CD4-positive, CD25-positive, alpha-beta regulatory T cell (primary cell): ENCODE measurements around the gene DCBLD1. TPM values are rescaled to one million over a fixed set of nuclear protein-coding genes. Genes with fewer than 3 reads are reported as not detected.
A peak's percentile ranks its signal among the peaks of the same experiment; 100 is the strongest.

ENCODE experiments used
- ATAC-seq, 2 donors: fragments of 150-1000 bp; cut with Tn5 transposase; one replicate each; pipeline ENCODE4 v1.10.0; 2021; ENCODE audit warnings: low read depth in 2 of 2, moderate number of reproducible peaks in 2 of 2, moderate library complexity in 1 of 2
- DNase-seq, 3 donors: peaks; one replicate each; pipeline versions ENCODE4 v3.0.0 to v3.0.0-alpha.2; 2012 to 2022; ENCODE audit warnings: mixed read lengths in 1 of 3
- H3K27ac ChIP-seq: one replicate; pipeline ENCODE4 v1.7.0; 2013; ENCODE audit warnings: mild to moderate bottlenecking, low read length; ENCODE audit not compliant: insufficient read depth, poor library complexity, severe bottlenecking
- H3K27me3 ChIP-seq: one replicate; pipeline ENCODE4 v1.7.0; 2013; ENCODE audit warnings: low read length; ENCODE audit not compliant: control insufficient read depth, insufficient read depth
- H3K36me3 ChIP-seq: one replicate; pipeline ENCODE4 v1.7.0; 2013; ENCODE audit warnings: mild to moderate bottlenecking, low read length, moderate library complexity; ENCODE audit not compliant: control insufficient read depth, insufficient read depth
- H3K4me1 ChIP-seq: 2 replicates; pipeline ENCODE4 v1.7.0; 2013; ENCODE audit warnings: mild to moderate bottlenecking, low read length; ENCODE audit not compliant: insufficient read depth, control insufficient read depth, poor library complexity, severe bottlenecking
- H3K4me3 ChIP-seq: one replicate; pipeline ENCODE4 v1.7.0; 2013; ENCODE audit warnings: low read depth, mild to moderate bottlenecking, low read length, moderate library complexity
- H3K9me3 ChIP-seq, 2 experiments: 1 replicate in 1 of 2; 2 replicates in 1 of 2; pipeline ENCODE4 v1.7.0; 2013; ENCODE audit warnings: low read length in 2 of 2, mild to moderate bottlenecking in 1 of 2, moderate library complexity in 1 of 2; ENCODE audit not compliant: control insufficient read depth in 2 of 2
- H3K27ac Mint-ChIP-seq, 3 donors: one replicate each; pipeline ENCODE4 v1.8.0; 2020 to 2022; ENCODE audit warnings: mild to moderate bottlenecking in 3 of 3, mixed read lengths in 3 of 3, moderate library complexity in 2 of 3
- H3K27me3 Mint-ChIP-seq: one replicate; pipeline ENCODE4 v1.8.0; 2022; ENCODE audit warnings: mild to moderate bottlenecking, mixed read lengths
- H3K36me3 Mint-ChIP-seq: one replicate; pipeline ENCODE4 v1.8.0; 2020; ENCODE audit warnings: mixed read lengths
- H3K4me1 Mint-ChIP-seq, 4 donors: one replicate each; pipeline ENCODE4 v1.8.0; 2020 to 2022; ENCODE audit warnings: mixed read lengths in 4 of 4, mild to moderate bottlenecking in 1 of 4
- H3K4me3 Mint-ChIP-seq, 4 donors: one replicate each; pipeline ENCODE4 v1.8.0; 2020 to 2022; ENCODE audit warnings: mild to moderate bottlenecking in 4 of 4, mixed read lengths in 4 of 4, moderate library complexity in 3 of 4
- H3K9me3 Mint-ChIP-seq, 7 donors: one replicate each; pipeline ENCODE4 v1.8.0; 2020 to 2022; ENCODE audit warnings: mixed read lengths in 7 of 7, mild to moderate bottlenecking in 3 of 7, moderate library complexity in 2 of 7
- polyA plus RNA-seq, 4 donors: library from polyadenylated mRNA; unstranded; fragments of 300-500 nt; fragmentation: Illumina TruSeq; gene quantifications; one replicate each; pipeline ENCODE4 v1.2.3, GENCODE V29; 2021
- total RNA-seq: library from RNA; stranded (reverse); gene quantifications from one replicate; pipeline ENCODE4 v1.2.3, GENCODE V29; 2022

The DCBLD1 gene
- total and polyA plus RNA-seq, 5 donors from 2014 or later = 1.3 to 5.5 (median 3.1) TPM

DNA sequence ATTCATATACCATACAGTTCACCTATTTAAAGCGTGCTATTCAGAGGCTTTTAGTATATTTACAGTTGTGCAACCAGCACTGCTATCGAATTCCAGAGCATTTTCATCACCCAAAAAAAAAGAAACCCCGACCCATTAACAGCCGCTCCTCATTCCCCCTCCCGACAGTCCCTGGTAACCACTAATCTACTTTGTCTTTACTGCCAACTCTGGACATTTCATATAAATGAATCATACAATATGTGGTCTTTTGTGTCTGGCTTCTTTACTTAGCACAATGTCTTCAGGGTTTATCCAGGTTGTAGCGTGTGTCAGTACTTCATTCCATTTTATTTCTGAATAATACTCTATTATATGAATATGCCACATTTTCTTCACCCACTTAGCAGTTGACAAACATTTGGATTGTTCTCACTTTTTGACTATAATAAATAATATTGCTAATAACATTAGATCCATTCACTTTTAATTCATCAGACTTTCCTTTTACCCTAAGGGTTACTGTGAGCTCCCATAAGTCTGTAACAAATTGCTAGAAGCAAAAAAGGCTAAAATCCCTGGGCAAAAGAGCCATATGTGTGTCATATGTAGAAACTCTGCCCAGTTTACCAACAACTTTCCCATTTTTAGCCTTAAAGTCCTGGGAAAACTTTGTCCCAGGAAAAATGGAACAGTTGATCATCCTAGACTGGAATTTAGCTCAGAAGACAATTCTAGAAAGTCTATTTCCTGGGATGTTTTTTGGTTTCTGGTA is 33.6 kb upstream of the DCBLD1 start:
- no peaks in the 10 kb centered on the region for H3K4me1 ChIP-seq
- DNase-seq (no peak), ATAC-seq (no peak)
- H3K9me3 Mint-ChIP-seq = no peaks in the 10 kb centered on the region
- H3K27ac Mint-ChIP-seq = no peak overlapping the region
- H3K36me3 ChIP-seq = no peaks in the 10 kb centered on the region
- no peak overlapping the region for H3K4me3 Mint-ChIP-seq
- H3K9me3 ChIP-seq = no peaks in the 10 kb centered on the region
- no peaks in the 10 kb centered on the region for H3K36me3 Mint-ChIP-seq
- peaks cover 4% of the 10 kb centered on the region for H3K27me3 ChIP-seq
- peaks cover 67% of the 10 kb centered on the region for H3K27me3 Mint-ChIP-seq
- no peaks in the 10 kb centered on the region for H3K4me1 Mint-ChIP-seq
- no peak overlapping the region for H3K4me3 ChIP-seq
- no peak overlapping the region for H3K27ac ChIP-seq

DNA sequence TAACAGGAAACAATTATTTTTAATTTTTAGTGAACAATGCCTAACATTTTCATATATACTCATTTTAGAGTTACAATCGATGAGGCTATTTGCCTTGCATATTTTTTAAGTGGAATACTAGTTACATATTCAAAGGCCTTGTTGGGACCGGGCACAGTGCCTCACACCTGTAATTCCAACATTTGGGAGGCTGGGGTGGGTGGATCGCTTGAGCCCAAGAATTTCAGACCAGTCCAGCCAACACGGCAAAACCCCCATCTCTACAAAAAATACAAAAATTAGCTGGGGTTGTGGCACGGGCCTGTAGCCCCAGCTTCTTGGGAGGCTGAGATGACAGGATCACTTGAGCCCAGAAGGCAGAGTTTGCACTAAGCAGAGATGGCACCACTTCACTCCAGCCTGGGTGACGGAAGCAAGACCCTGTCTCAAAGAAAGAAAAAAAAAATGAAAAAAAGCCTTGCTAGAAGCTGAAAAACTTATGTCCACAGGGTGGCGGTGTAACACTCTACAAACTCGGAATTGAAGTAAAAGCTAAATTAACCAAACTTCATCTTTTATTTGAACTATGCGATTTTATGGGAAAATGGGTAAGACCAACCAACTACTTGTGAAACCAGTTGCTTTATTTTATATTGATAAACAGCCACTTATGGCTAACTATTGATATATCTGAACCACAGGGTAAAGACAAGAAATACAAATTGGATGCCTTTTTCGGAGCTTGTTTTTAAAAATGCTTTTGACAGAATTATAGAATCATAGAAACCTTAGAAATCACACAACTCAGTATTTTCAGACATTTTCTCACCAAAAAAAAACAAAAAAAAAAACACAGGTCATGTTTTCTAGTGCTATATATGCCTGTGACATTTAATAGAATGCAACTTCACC is 32.7 kb upstream of the DCBLD1 start:
- ATAC-seq = no peak
- H3K27me3 Mint-ChIP-seq = peaks cover 69% of the 10 kb centered on the region
- H3K4me3 Mint-ChIP-seq = no peak overlapping the region
- H3K9me3 ChIP-seq = no peaks in the 10 kb centered on the region
- H3K27ac ChIP-seq = no peak overlapping the region
- DNase-seq = peak; percentile 32 to 79 (median 68)
- H3K4me3 ChIP-seq = no peak overlapping the region
- H3K36me3 ChIP-seq = no peaks in the 10 kb centered on the region
- no peaks in the 10 kb centered on the region for H3K9me3 Mint-ChIP-seq
- H3K4me1 Mint-ChIP-seq = no peaks in the 10 kb centered on the region
- H3K27ac Mint-ChIP-seq = no peak overlapping the region
- no peaks in the 10 kb centered on the region for H3K4me1 ChIP-seq
- H3K27me3 ChIP-seq = peaks cover 4% of the 10 kb centered on the region
- no peaks in the 10 kb centered on the region for H3K36me3 Mint-ChIP-seq

DNA sequence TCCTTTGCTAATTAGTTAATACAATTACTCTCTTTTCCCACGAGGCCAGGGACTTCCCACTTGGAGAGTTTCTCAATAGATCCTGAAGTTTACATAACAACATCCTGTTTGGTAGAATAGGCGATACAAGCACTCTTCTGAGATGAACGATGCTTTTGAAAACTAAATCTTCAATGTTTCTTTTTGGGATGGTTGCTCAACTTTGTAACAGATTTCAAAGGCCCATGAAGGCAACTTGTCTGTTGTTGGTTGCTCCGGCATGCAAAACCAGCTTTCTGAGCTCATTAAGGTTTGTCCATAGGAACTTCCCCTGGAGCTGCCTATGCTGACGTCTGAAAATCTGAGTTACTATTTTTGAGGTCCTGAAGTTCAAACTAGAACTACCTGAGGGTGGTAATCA is 30.8 kb upstream of the DCBLD1 start:
- ATAC-seq = no peak
- no peaks in the 10 kb centered on the region for H3K4me1 Mint-ChIP-seq

DNA sequence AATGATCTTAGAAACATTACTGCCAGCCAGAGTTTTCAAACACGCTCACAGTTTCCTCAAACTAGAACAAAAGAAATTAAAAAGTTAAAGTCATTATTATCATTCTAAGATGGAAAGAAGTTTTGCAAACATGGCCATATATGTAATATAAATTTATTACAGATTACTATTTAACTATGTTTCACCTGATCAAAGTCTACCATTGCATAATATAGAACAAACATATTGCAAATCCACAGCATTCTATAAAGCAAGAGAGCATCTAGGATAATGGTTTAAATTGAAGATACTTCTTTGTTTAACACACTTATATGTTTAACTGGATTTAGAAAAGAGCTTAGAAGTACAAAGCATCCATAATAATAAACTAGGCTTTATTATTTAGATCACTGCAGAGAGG is 26.2 kb upstream of the DCBLD1 start:
- Mint-ChIP-seq H3K9me3 (no peaks in the 10 kb centered on the region), H3K27me3 (peaks cover 46% of the 10 kb centered on the region), H3K4me3 (no peak overlapping the region), H3K4me1 (no peaks in the 10 kb centered on the region), H3K27ac (no peak overlapping the region), H3K36me3 (no peaks in the 10 kb centered on the region)
- Histone ChIP-seq H3K27me3 (peaks cover 4% of the 10 kb centered on the region), H3K27ac (no peak overlapping the region), H3K36me3 (no peaks in the 10 kb centered on the region), H3K4me3 (no peak overlapping the region), H3K4me1 (no peaks in the 10 kb centered on the region), H3K9me3 (no peaks in the 10 kb centered on the region)
- ATAC-seq (no peak), DNase-seq (no peak)

More for the DNA sequence above, 30.8 kb upstream of the DCBLD1 start:
- Mint-ChIP-seq H3K27me3 (peaks cover 61% of the 10 kb centered on the region), H3K9me3 (no peaks in the 10 kb centered on the region), H3K27ac (no peak overlapping the region), H3K4me3 (no peak overlapping the region), H3K36me3 (no peaks in the 10 kb centered on the region)
- no peak overlapping the region for H3K4me3 ChIP-seq
- H3K9me3 ChIP-seq = no peaks in the 10 kb centered on the region
- no peak overlapping the region for H3K27ac ChIP-seq
- peaks cover 4% of the 10 kb centered on the region for H3K27me3 ChIP-seq
- no peak for DNase-seq
- H3K36me3 ChIP-seq = no peaks in the 10 kb centered on the region
- H3K4me1 ChIP-seq = no peaks in the 10 kb centered on the region

DNA sequence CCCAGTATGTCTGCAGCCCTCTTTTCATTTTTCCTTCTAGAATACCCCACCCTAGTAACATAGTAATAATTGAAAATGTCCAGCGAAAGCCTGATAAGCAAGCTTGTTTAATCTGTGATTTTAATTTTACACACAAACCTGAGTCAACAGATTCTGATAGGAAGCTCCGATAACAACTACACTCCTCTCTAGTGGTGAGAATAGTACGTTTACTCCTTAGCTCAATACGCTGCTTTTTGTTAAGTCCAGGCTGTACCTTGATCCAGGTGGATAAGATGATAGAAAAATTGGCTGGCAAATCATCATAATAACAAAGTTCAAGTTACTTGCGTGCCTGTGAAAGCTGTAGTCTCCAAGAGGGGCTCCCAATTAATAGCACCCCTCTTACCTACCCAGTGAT is 25.5 kb upstream of the DCBLD1 start:
- ATAC-seq (no peak), DNase-seq (no peak)
- Mint-ChIP-seq H3K27me3 (peaks cover 43% of the 10 kb centered on the region), H3K4me1 (no peaks in the 10 kb centered on the region), H3K9me3 (no peaks in the 10 kb centered on the region), H3K27ac (no peak overlapping the region), H3K4me3 (no peak overlapping the region), H3K36me3 (no peaks in the 10 kb centered on the region)
- H3K27me3 ChIP-seq = peaks cover 4% of the 10 kb centered on the region
- no peaks in the 10 kb centered on the region for H3K4me1 ChIP-seq
- H3K9me3 ChIP-seq = no peaks in the 10 kb centered on the region
- H3K27ac ChIP-seq = no peak overlapping the region
- H3K4me3 ChIP-seq = no peak overlapping the region
- H3K36me3 ChIP-seq = no peaks in the 10 kb centered on the region

DNA sequence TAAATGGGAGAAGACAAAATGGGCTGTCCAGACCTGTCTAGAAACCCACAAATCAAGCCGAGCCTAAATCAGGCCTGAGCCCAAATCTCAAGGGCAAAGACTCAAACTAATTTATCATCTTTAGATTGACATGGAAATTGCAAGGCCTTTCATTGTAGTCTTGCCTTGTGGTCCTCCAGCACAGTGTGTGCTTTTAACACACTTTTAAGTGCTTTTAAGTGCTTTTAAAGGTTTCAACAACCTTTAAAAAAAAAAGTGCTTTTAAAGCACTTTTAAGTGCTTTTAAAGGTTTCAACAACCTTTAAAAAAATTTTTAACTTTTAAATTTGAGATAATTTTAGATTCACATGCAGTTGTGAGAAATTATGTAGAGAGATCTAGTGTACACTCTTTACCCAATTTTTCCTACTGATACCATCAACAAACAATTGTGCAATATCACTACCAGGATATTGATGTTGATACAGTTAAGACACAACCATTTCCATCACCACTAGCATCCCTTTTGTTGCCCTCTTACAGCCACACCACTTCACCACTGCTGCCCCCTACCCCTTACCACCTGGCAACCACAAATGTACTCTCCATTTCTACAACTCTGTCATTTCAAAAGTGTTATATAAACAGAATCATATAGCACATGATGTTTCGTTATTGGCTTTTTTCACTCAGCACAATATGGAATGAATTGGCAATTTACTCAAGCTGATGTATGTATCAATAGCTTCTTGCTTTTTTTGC is 23.1 kb upstream of the DCBLD1 start:
- Histone ChIP-seq H3K27ac (no peak overlapping the region), H3K9me3 (no peaks in the 10 kb centered on the region), H3K27me3 (peaks cover 4% of the 10 kb centered on the region), H3K4me3 (no peak overlapping the region), H3K36me3 (no peaks in the 10 kb centered on the region), H3K4me1 (no peaks in the 10 kb centered on the region)
- DNase-seq (no peak), ATAC-seq (no peak)
- Mint-ChIP-seq H3K36me3 (no peaks in the 10 kb centered on the region), H3K4me1 (no peaks in the 10 kb centered on the region), H3K9me3 (no peaks in the 10 kb centered on the region), H3K4me3 (no peak overlapping the region), H3K27ac (peak overlapping the region in 1 of 3 donors; percentile 11), H3K27me3 (peaks cover 43% of the 10 kb centered on the region)

DNA sequence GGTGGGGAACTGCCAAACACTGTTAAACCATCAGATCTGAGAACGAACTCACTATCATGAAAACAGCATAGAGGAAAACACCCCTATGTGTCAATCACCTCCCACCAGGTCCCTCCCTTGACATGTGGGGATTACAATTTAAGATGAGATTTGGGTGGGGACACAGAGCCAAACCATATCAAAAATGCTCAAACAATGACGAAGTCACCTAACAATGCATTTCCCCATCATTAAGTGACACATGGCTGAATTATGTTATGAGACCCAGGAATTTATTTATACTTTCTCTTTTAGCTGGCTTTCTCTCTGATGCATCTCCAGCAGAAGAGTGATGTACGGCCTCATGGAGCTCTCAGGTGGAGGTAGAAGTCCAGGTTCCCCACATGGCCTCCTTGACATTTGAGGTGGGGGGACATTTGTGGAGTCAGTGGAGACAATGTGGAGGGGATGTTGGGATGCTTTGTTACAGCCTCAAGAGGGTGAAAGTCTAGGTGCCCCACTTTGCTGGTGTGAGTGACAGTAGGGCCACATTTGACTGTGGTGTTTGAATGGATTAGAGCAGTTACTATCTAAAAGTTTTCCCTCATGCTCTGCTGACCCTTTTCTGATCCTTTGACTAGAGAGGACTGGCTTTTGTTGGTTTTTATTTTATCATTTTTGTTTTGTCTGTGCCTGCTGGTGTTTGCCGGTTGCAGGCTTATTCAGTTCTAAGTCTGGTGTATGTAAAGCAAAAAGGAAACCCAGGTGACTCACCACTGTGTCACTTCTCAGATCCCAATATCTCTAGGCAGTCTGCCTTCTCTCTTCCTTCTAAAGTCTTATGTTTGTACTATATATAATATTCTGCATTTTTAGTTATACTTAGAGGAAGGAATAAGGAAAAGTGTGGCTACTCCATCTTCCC is 18.5 kb upstream of the DCBLD1 start:
- peaks cover 0 to 1% (median 0%) of the 10 kb centered on the region in 7 donors for H3K9me3 Mint-ChIP-seq
- Histone ChIP-seq H3K27ac (no peak overlapping the region), H3K4me1 (no peaks in the 10 kb centered on the region), H3K36me3 (no peaks in the 10 kb centered on the region), H3K27me3 (peaks cover 8% of the 10 kb centered on the region), H3K9me3 (no peaks in the 10 kb centered on the region), H3K4me3 (no peak overlapping the region)
- no peaks in the 10 kb centered on the region for H3K36me3 Mint-ChIP-seq
- peak in 1 of 2 donors; percentile 77 for ATAC-seq
- H3K4me1 Mint-ChIP-seq = no peaks in the 10 kb centered on the region
- peak overlapping the region in 1 of 3 donors; percentile 57 for H3K27ac Mint-ChIP-seq
- H3K4me3 Mint-ChIP-seq = no peak overlapping the region
- DNase-seq = peak in 1 of 3 donors; percentile 13
- H3K27me3 Mint-ChIP-seq = peaks cover 24% of the 10 kb centered on the region
